ENCODE results near the gene KRT9. TPM values are rescaled to one million over a fixed set of nuclear protein-coding genes. Genes with fewer than 3 reads are reported as not detected.

The KRT9 gene
- total RNA-seq, 3 donors from 2014 or later = 0.44 TPM; not detected in 2

- peaks cover 0 to 4% of the 10 kb centered on the region in 2 donors for H3K4me1 ChIP-seq
- H3K36me3 ChIP-seq = no peaks in the 10 kb centered on the region
- no peaks in the 10 kb centered on the region for H3K9me3 ChIP-seq
- DNase-seq (ENCODE audit: low spot score in 2 of 2) = no peak
- peak overlapping the region in 2 of 3 donors; percentile 54 to 60 for H3K4me3 ChIP-seq
- H3K27ac ChIP-seq = peak overlapping the region; percentile 68 to 89
- TF ChIP-seq POLR2AphosphoS5 (IDR thresholded peaks at IDR 0.05) (no peak), CTCF (IDR thresholded peaks at IDR 0.05) (no peak), POLR2A (IDR thresholded peaks at IDR 0.05) (no peak)
- intact Hi-C loops (cut with DNase I; ENCODE audit: low total_unique reads) = no loop called here
- no peaks in the 10 kb centered on the region for H3K27me3 ChIP-seq
These were observed 55.6 kb downstream of the KRT9 start for GRCh38 chr17:41516147-41516829.

Other genes starting within 250 kb of the KRT9 start
- not detected for gene KRT33A, start 221.2 kb downstream of the KRT9 start, total RNA-seq
- not detected for gene KRT33B, start 202.2 kb downstream of the KRT9 start, total RNA-seq
- gene KRT34, start 189.8 kb downstream of the KRT9 start, total RNA-seq = not detected
- gene KRT31, start 174.5 kb downstream of the KRT9 start, total RNA-seq = not detected
- gene KRT37, start 147.5 kb downstream of the KRT9 start, total RNA-seq = not detected
- gene KRT38, start 131.1 kb downstream of the KRT9 start, total RNA-seq = not detected
- under 1 TPM in 2 of 3 donors, not detected in 1; 0.33 to 0.73 TPM for gene KRT32, start 104.7 kb downstream of the KRT9 start, total RNA-seq
- gene KRT35, start 90.9 kb downstream of the KRT9 start, total RNA-seq = not detected
- gene KRT36, start 82.1 kb downstream of the KRT9 start, total RNA-seq = not detected
- gene KRT13, start 66.4 kb downstream of the KRT9 start, total RNA-seq = 1 to 10 TPM in 1 of 3 donors, not detected in 2; 1.6 TPM
- gene KRT15, start 53.2 kb downstream of the KRT9 start, total RNA-seq = 1,000 to 10,000 TPM in 1 of 3 donors, 100 to 1,000 TPM in 1, under 1 TPM in 1; 0.80 to 2,244 (median 331) TPM
- gene KRT19, start 43.8 kb downstream of the KRT9 start, total RNA-seq = 1,000 to 10,000 TPM in 1 of 3 donors, 100 to 1,000 TPM in 1, 1 to 10 TPM in 1; 6.7 to 1,011 (median 375) TPM
- 100 to 1,000 TPM in 2 of 3 donors, under 1 TPM in 1; 0.80 to 692 (median 388) TPM for gene KRT14, start 14.8 kb upstream of the KRT9 start, total RNA-seq
- gene KRT16, start 40.7 kb upstream of the KRT9 start, total RNA-seq = 100 to 1,000 TPM in 1 of 3 donors, 10 to 100 TPM in 1, 1 to 10 TPM in 1; 2.6 to 100 (median 51.8) TPM
- gene KRT17, start 52.5 kb upstream of the KRT9 start, total RNA-seq = 1,000 to 10,000 TPM in 2 of 3 donors, 1 to 10 TPM in 1; 1.9 to 1,676 (median 1,373) TPM
- gene EIF1, start 116.8 kb upstream of the KRT9 start, total RNA-seq = 100 to 1,000 TPM; 217 to 850 (median 260) TPM
- not detected for gene GAST, start 140.3 kb upstream of the KRT9 start, total RNA-seq
- 1 to 10 TPM in 1 of 3 donors, under 1 TPM in 1, not detected in 1; 0.33 to 2.2 TPM for gene HAP1, start 162.6 kb upstream of the KRT9 start, total RNA-seq
- gene JUP, start 214.7 kb upstream of the KRT9 start, total RNA-seq = 100 to 1,000 TPM; 107 to 158 (median 121) TPM
- gene P3H4, start 239.9 kb upstream of the KRT9 start, total RNA-seq = 10 to 100 TPM in 2 of 3 donors, 1 to 10 TPM in 1; 6.2 to 19.0 (median 14.9) TPM
- 10 to 100 TPM; 35.9 to 43.3 (median 39.4) TPM for gene FKBP10, start 240.9 kb upstream of the KRT9 start, total RNA-seq